H9 (cell line): Measurements from ENCODE around the gene ERC2. TPM values are rescaled to one million over a fixed set of nuclear protein-coding genes. Genes with fewer than 3 reads are reported as not detected.
A peak's percentile ranks its signal among the peaks of the same experiment; 100 is the strongest.

Experiments
- DNase-seq: peaks from one replicate; pipeline ENCODE4 v3.0.0-alpha.2; 2017
- H2AFZ ChIP-seq: one replicate; pipeline ENCODE4 v1.6.1; 2013; ENCODE audit warnings: mild to moderate bottlenecking, low read length, control low read depth, moderate library complexity
- H2AK5ac ChIP-seq: 2 replicates; pipeline ENCODE4 v1.6.1; 2013; ENCODE audit warnings: low read length, control low read depth, mixed read lengths; ENCODE audit not compliant: insufficient read length
- H2BK120ac ChIP-seq: one replicate; pipeline ENCODE4 v1.6.1; 2013; ENCODE audit warnings: low read depth, mild to moderate bottlenecking, low read length, control low read depth, inconsistent platforms; ENCODE audit not compliant: poor library complexity, severe bottlenecking
- H2BK12ac ChIP-seq: 2 replicates; pipeline ENCODE4 v1.6.1; 2013; ENCODE audit warnings: low read length, control low read depth, mixed read lengths, low read depth; ENCODE audit not compliant: insufficient read length
- H2BK15ac ChIP-seq: 2 replicates; pipeline ENCODE4 v1.6.1; 2013; ENCODE audit warnings: low read depth, low read length, control low read depth
- H2BK20ac ChIP-seq: one replicate; pipeline ENCODE4 v1.6.1; 2013; ENCODE audit warnings: low read depth, mild to moderate bottlenecking, low read length, control low read depth, inconsistent platforms; ENCODE audit not compliant: poor library complexity, severe bottlenecking
- H2BK5ac ChIP-seq: 2 replicates; pipeline ENCODE4 v1.6.1; 2013; ENCODE audit warnings: low read length, control low read depth, mixed read lengths; ENCODE audit not compliant: insufficient read length
- H3K14ac ChIP-seq: 2 replicates; pipeline ENCODE4 v1.6.1; 2013; ENCODE audit warnings: low read length, control low read depth; ENCODE audit not compliant: insufficient read depth
- H3K18ac ChIP-seq: 2 replicates; pipeline ENCODE4 v1.6.1; 2013; ENCODE audit warnings: low read depth, mild to moderate bottlenecking, mixed read lengths, low read length, control low read depth; ENCODE audit not compliant: insufficient read length
- H3K23ac ChIP-seq: 2 replicates; pipeline ENCODE4 v1.6.1; 2013; ENCODE audit warnings: low read length, control low read depth, mixed read lengths, low read depth; ENCODE audit not compliant: insufficient read length
- H3K23me2 ChIP-seq: 2 replicates; pipeline ENCODE4 v1.6.1; 2013; ENCODE audit warnings: low read depth, mild to moderate bottlenecking, mixed read lengths, low read length, control low read depth; ENCODE audit not compliant: insufficient read length, poor library complexity, severe bottlenecking
- H3K27ac ChIP-seq: 2 replicates; pipeline ENCODE4 v1.5.1; 2013; ENCODE audit warnings: low read length, control low read depth, mixed read lengths, low read depth; ENCODE audit not compliant: insufficient read length
- H3K27me3 ChIP-seq: 2 replicates; pipeline ENCODE4 v1.6.1; 2013; ENCODE audit warnings: low read length, control low read depth, inconsistent platforms; ENCODE audit not compliant: insufficient read depth
- H3K4ac ChIP-seq: 2 replicates; pipeline ENCODE4 v1.6.1; 2013; ENCODE audit warnings: low read depth, mild to moderate bottlenecking, control low read depth, inconsistent platforms, low read length, moderate library complexity
- H3K4me1 ChIP-seq: 2 replicates; pipeline ENCODE4 v1.6.1; 2013; ENCODE audit warnings: low read length, control low read depth, inconsistent platforms; ENCODE audit not compliant: insufficient read depth
- H3K4me2 ChIP-seq: 2 replicates; pipeline ENCODE4 v1.6.1; 2013; ENCODE audit warnings: low read length, control low read depth, mixed read lengths; ENCODE audit not compliant: insufficient read length, insufficient read depth
- H3K56ac ChIP-seq: 2 replicates; pipeline ENCODE4 v1.6.1; 2013; ENCODE audit warnings: low read depth, mild to moderate bottlenecking, mixed read lengths, low read length, control low read depth; ENCODE audit not compliant: insufficient read length
- H3K79me1 ChIP-seq: 2 replicates; pipeline ENCODE4 v1.6.1; 2013; ENCODE audit warnings: low read depth, mild to moderate bottlenecking, moderate library complexity, low read length, control low read depth, inconsistent platforms; ENCODE audit not compliant: insufficient read depth, poor library complexity, severe bottlenecking
- H3K79me2 ChIP-seq: 2 replicates; pipeline ENCODE4 v1.6.1; 2013; ENCODE audit warnings: low read length, control low read depth, inconsistent platforms; ENCODE audit not compliant: insufficient read depth
- H3K9ac ChIP-seq: 2 replicates; pipeline ENCODE4 v1.6.1; 2013; ENCODE audit warnings: low read length, control low read depth, mixed read lengths; ENCODE audit not compliant: insufficient read length; ENCODE audit errors: extremely low read depth
- H3K9me3 ChIP-seq: one replicate; pipeline ENCODE4 v1.6.1; 2013; ENCODE audit warnings: low read depth, low read length, inconsistent platforms; ENCODE audit not compliant: control insufficient read depth
- H3T11ph ChIP-seq: one replicate; pipeline ENCODE4 v1.6.1; 2013; ENCODE audit warnings: mild to moderate bottlenecking, low read length, control low read depth, inconsistent platforms
- H4K20me1 ChIP-seq: one replicate; pipeline ENCODE4 v1.6.1; 2013; ENCODE audit not compliant: control insufficient read depth, insufficient read length, insufficient read depth
- H4K5ac ChIP-seq: 2 replicates; pipeline ENCODE4 v1.6.1; 2013; ENCODE audit warnings: low read depth, mild to moderate bottlenecking, mixed read lengths, low read length, control low read depth; ENCODE audit not compliant: insufficient read length
- H4K8ac ChIP-seq: replicated peaks from 2 replicates; pipeline ENCODE4 v1.6.1; 2013; ENCODE audit warnings: low read length, control low read depth, mixed read lengths, low read depth; ENCODE audit not compliant: insufficient read length
- H4K91ac ChIP-seq: 2 replicates; pipeline ENCODE4 v1.6.1; 2013; ENCODE audit warnings: low read depth, mild to moderate bottlenecking, moderate library complexity, mixed read lengths, low read length, control low read depth; ENCODE audit not compliant: insufficient read length
- H3K27ac Mint-ChIP-seq, 3 experiments: 2 replicates in 2 of 3; 3 replicates in 1 of 3; pipeline ENCODE4 v1.8.0; 2020 to 2021; ENCODE audit warnings: mixed read lengths in 3 of 3, mild to moderate bottlenecking in 1 of 3, moderate library complexity in 1 of 3
- H3K27me3 Mint-ChIP-seq: 2 replicates; pipeline ENCODE4 v1.8.0; 2021; ENCODE audit warnings: low read depth, mild to moderate bottlenecking, moderate library complexity, mixed read lengths
- H3K36me3 Mint-ChIP-seq, 3 experiments: 2 replicates in 2 of 3; 3 replicates in 1 of 3; pipeline ENCODE4 v1.8.0; 2020 to 2021; ENCODE audit warnings: low read depth in 3 of 3, mixed read lengths in 3 of 3; ENCODE audit not compliant: insufficient read depth in 1 of 3
- H3K4me1 Mint-ChIP-seq, 2 experiments: 2 replicates each; pipeline ENCODE4 v1.8.0; 2020; ENCODE audit warnings: mixed read lengths in 2 of 2
- H3K4me3 Mint-ChIP-seq, 2 experiments: 2 replicates in 1 of 2; 3 replicates in 1 of 2; pipeline ENCODE4 v1.8.0; 2020 to 2021; ENCODE audit warnings: mild to moderate bottlenecking in 2 of 2, mixed read lengths in 2 of 2, moderate library complexity in 1 of 2
- H3K9me3 Mint-ChIP-seq, 2 experiments: 2 replicates in 1 of 2; 3 replicates in 1 of 2; pipeline ENCODE4 v1.8.0; 2020; ENCODE audit warnings: mild to moderate bottlenecking in 2 of 2, mixed read lengths in 2 of 2, moderate library complexity in 1 of 2
- WGBS: extraction: QIAGEN DNeasy Blood & Tissue Kit; methylation state at CpG from one replicate; pipeline ENCODE4 v1.1.7; 2013; ENCODE audit warnings: missing lambda C conversion rate, low lambda C conversion rate, mixed read lengths; ENCODE audit not compliant: insufficient read length; ENCODE audit errors: extremely low coverage; 5-methylcytosine and 5-hydroxymethylcytosine counted together
- total RNA-seq: library from RNA; stranded (reverse); gene quantifications from 2 replicates; pipeline ENCODE4 v1.2.1, GENCODE V29; 2021
- TF ChIP-seq, protein P1 (sequence below): fragments of 200-600 bp; sonication (generic); conservative IDR thresholded peaks from 3 replicates; pipeline ENCODE4 v1.8.0; 2021; ENCODE audit warnings: antibody characterized with exemption, mild to moderate bottlenecking

Gene ERC2
- total RNA-seq, 1 experiment from 2014 or later: 15.4 TPM

DNA sequence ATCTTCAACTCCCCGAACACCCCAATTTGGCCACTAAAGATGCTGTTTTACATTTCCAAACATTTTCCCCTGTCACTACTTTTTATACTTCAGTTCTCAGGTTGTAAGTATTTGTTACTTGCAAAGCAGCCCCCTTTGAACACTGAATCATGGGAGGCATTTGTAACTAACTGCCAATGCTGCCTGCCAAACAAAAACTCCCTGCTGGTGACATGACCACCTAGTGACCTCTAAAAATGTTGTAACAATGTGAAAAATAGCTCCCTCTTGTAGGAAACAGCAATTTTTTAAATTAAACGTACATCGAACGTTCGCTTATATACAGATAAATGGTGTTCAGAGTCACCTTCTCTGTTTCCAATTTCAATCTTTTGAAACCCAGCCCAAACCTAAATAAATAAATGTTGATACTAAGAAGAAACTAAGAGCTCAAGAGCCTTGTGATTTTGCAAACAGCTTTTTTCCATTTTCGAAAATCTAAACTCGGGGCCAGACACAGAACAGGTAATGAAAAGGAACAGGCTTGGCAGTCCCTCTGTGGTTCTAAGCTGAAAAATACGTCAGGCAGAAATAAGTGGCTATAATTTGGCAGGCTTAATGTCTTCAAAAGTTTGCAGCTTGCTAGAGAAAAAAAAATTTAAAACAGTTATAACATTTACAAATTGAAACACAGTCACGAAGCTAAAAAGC lies 712.6 kb downstream of the ERC2 start:
- H4K8ac ChIP-seq: no peak overlapping the region
- H3K27me3 ChIP-seq: no peaks in the 10 kb centered on the region
- H3K4me3 Mint-ChIP-seq: no peak overlapping the region; a peak in 1 of 5 replicates
- no peak overlapping the region for H3K56ac ChIP-seq
- no CpG with 5 or more reads among the region's 9 CpGs for WGBS
- no peaks in the 10 kb centered on the region for H3K9me3 Mint-ChIP-seq
- no peak overlapping the region for H3K27ac ChIP-seq
- no peaks in the 10 kb centered on the region for H3K27me3 Mint-ChIP-seq
- H3K4ac ChIP-seq: no peak overlapping the region
- no peak overlapping the region for H3T11ph ChIP-seq
- no peaks in the 10 kb centered on the region for H3K79me1 ChIP-seq
- H3K4me1 Mint-ChIP-seq: peaks cover 34 to 39% of the 10 kb centered on the region in 2 experiments
- H2BK12ac ChIP-seq: no peak overlapping the region
- no peak overlapping the region for H3K14ac ChIP-seq
- no peak overlapping the region for H4K91ac ChIP-seq
- H2BK20ac ChIP-seq: no peak overlapping the region
- H3K18ac ChIP-seq: no peak overlapping the region
- no peak overlapping the region for H3K4me2 ChIP-seq
- H3K27ac Mint-ChIP-seq: peak overlapping the region in 1 of 3 experiments; percentile 22; a peak in 3 of 7 replicates
- H2BK15ac ChIP-seq: no peak overlapping the region
- H3K79me2 ChIP-seq: no peaks in the 10 kb centered on the region
- H3K9me3 ChIP-seq: no peaks in the 10 kb centered on the region
- DNase-seq: no peak
- no peaks in the 10 kb centered on the region for H4K20me1 ChIP-seq
- H3K36me3 Mint-ChIP-seq: no peaks in the 10 kb centered on the region
- peaks cover 3% of the 10 kb centered on the region; the same call in 1 of the 2 replicates for H3K4me1 ChIP-seq
- no peak overlapping the region for H2AFZ ChIP-seq
- no peak overlapping the region for H2AK5ac ChIP-seq
- H2BK5ac ChIP-seq: no peak overlapping the region
- TF ChIP-seq, protein P1, sequence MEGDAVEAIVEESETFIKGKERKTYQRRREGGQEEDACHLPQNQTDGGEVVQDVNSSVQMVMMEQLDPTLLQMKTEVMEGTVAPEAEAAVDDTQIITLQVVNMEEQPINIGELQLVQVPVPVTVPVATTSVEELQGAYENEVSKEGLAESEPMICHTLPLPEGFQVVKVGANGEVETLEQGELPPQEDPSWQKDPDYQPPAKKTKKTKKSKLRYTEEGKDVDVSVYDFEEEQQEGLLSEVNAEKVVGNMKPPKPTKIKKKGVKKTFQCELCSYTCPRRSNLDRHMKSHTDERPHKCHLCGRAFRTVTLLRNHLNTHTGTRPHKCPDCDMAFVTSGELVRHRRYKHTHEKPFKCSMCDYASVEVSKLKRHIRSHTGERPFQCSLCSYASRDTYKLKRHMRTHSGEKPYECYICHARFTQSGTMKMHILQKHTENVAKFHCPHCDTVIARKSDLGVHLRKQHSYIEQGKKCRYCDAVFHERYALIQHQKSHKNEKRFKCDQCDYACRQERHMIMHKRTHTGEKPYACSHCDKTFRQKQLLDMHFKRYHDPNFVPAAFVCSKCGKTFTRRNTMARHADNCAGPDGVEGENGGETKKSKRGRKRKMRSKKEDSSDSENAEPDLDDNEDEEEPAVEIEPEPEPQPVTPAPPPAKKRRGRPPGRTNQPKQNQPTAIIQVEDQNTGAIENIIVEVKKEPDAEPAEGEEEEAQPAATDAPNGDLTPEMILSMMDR: no peak
- no peak overlapping the region for H3K23ac ChIP-seq
- H2BK120ac ChIP-seq: no peak overlapping the region
- H4K5ac ChIP-seq: no peak overlapping the region
- no peak overlapping the region for H3K9ac ChIP-seq
- no peaks in the 10 kb centered on the region for H3K23me2 ChIP-seq
